HepG2 (cell line): Measurements from ENCODE around the gene CCR3. TPM values are rescaled to one million over a fixed set of nuclear protein-coding genes. Genes with fewer than 3 reads are reported as not detected.

Source experiments
- ATAC-seq: fragments of 200-7000 bp; cut with Tn5 transposase; 3 replicates; pipeline ENCODE4 v1.9.1; 2020; ENCODE audit warnings: mild to moderate bottlenecking, moderate library complexity
- BruUV-seq: library from RNA; stranded (reverse); fragments of 400-500 nt; replicated peaks from 2 replicates; lab custom pipeline; 2021; lab: Mats Ljungman, UMichigan
- CTCF ChIA-PET: fragments of 300-600 bp; formaldehyde crosslinking; extraction: SDS; loops from one replicate; lab custom pipeline; 2021; ENCODE audit warnings: low total read pairs, inconsistent platforms, low intra/inter-chr PET ratio; lab: Yijun Ruan, JAX
- POLR2A ChIA-PET: fragments of 350-600 bp; sonication (Branson Sonifier 250); formaldehyde crosslinking; loops from one replicate; lab custom pipeline; 2020; ENCODE audit warnings: antibody characterized with exemption, inconsistent platforms; lab: Yijun Ruan, JAX
- DNase-seq: peaks from one replicate; pipeline ENCODE4 v3.0.0-alpha.2; 2015; ENCODE audit warnings: low spot score
- FAIRE-seq: peaks from 3 replicates; lab custom pipeline; 2011; peaks lifted over from hg19 to GRCh38; lab: Jason Lieb, UNC
- H2AFZ ChIP-seq: one replicate; pipeline ENCODE4 v1.6.1; 2011; ENCODE audit warnings: low read length, inconsistent platforms
- H3K27ac ChIP-seq: fragments of 300-600 bp; 3 replicates; pipeline ENCODE4 v1.8.0; 2011; ENCODE audit warnings: mixed run types, mild to moderate bottlenecking, mixed read lengths, low read length, inconsistent platforms; ENCODE audit not compliant: insufficient read depth; ENCODE audit errors: extremely low read length
- H3K27me3 ChIP-seq, 2 experiments: fragments of 200-600 bp in 1 of 2; 2 replicates in 1 of 2; 3 replicates in 1 of 2; pipeline versions ENCODE4 v1.6.0 to v1.8.0; 2011; ENCODE audit warnings: low read length in 2 of 2, mild to moderate bottlenecking in 2 of 2, moderate library complexity in 2 of 2, inconsistent platforms in 1 of 2; ENCODE audit not compliant: insufficient read depth in 2 of 2, control insufficient read depth in 1 of 2
- H3K36me3 ChIP-seq, 2 experiments: fragments of 200-600 bp in 1 of 2; replicated peaks in 1 of 2; 2 replicates in 1 of 2; 3 replicates in 1 of 2; pipeline versions ENCODE4 v1.5.1 to v1.8.0; 2011; ENCODE audit warnings: low read length in 2 of 2, inconsistent platforms in 1 of 2; ENCODE audit not compliant: insufficient read depth in 2 of 2, control insufficient read depth in 1 of 2
- H3K4me1 ChIP-seq: 2 replicates; pipeline ENCODE4 v1.5.1; 2012; ENCODE audit warnings: low read length, inconsistent platforms; ENCODE audit not compliant: insufficient read depth
- H3K4me2 ChIP-seq: 2 replicates; pipeline ENCODE4 v1.6.0; 2011; ENCODE audit warnings: low read depth, low read length, inconsistent platforms
- H3K4me3 ChIP-seq, 3 experiments: fragments of 200-600 bp in 1 of 3; sonication (generic), shearing (Covaris generic) in 1 of 3; replicated peaks in 1 of 3; 2 replicates each; pipeline ENCODE4 v1.5.1; 2011 to 2016; ENCODE audit warnings: low read length in 3 of 3, inconsistent platforms in 2 of 3, low read depth in 2 of 3, mild to moderate bottlenecking in 2 of 3, control low read depth in 1 of 3, mixed read lengths in 1 of 3; ENCODE audit not compliant: insufficient read depth in 1 of 3
- H3K79me2 ChIP-seq: one replicate; pipeline ENCODE4 v1.6.1; 2011; ENCODE audit warnings: low read length, inconsistent platforms; ENCODE audit not compliant: insufficient read depth
- H3K9ac ChIP-seq: 2 replicates; pipeline ENCODE4 v1.6.0; 2011; ENCODE audit warnings: mild to moderate bottlenecking, low read depth, low read length, inconsistent platforms; ENCODE audit not compliant: insufficient read depth
- H3K9me3 ChIP-seq: 2 replicates; pipeline ENCODE4 v1.5.1; 2012; ENCODE audit warnings: mild to moderate bottlenecking, low read length
- H4K20me1 ChIP-seq: 2 replicates; pipeline ENCODE4 v1.6.0; 2011; ENCODE audit warnings: inconsistent platforms, mild to moderate bottlenecking, low read length, moderate library complexity; ENCODE audit not compliant: insufficient read depth
- CREBL2 ChIP-seq: sonication (generic); formaldehyde crosslinking; IDR thresholded peaks from 2 replicates; pipeline ENCODE4 v1.8.1; 2023; ENCODE audit warnings: missing genetic modification reagents, mild to moderate bottlenecking, borderline replicate concordance
- HNF4G ChIP-seq, 2 experiments: sonication (generic) in 1 of 2; formaldehyde crosslinking in 1 of 2; IDR thresholded peaks; 2 replicates each; pipeline versions ENCODE4 v1.4.0 to v1.6.1; 2011 to 2020; ENCODE audit warnings: borderline replicate concordance in 2 of 2, low read depth in 2 of 2, mild to moderate bottlenecking in 2 of 2, low read length in 1 of 2, missing genetic modification reagents in 1 of 2, moderate library complexity in 1 of 2
- IKZF4 ChIP-seq: sonication (generic); formaldehyde crosslinking; IDR thresholded peaks from 2 replicates; pipeline ENCODE4 v1.5.1; 2020; ENCODE audit warnings: borderline replicate concordance, mild to moderate bottlenecking, low read depth, missing genetic modification reagents; ENCODE audit errors: not compliant biosample characterization
- MXD4 ChIP-seq: IDR thresholded peaks from 2 replicates; pipeline ENCODE4 v1.6.1; 2016; ENCODE audit warnings: mild to moderate bottlenecking, missing biosample characterization, missing genetic modification reagents
- NFIB ChIP-seq: sonication (generic); formaldehyde crosslinking; IDR thresholded peaks from 2 replicates; pipeline ENCODE4 v1.9.0; 2021; ENCODE audit warnings: missing genetic modification reagents, mild to moderate bottlenecking, borderline replicate concordance
- SMYD3 ChIP-seq: sonication (generic); formaldehyde crosslinking; IDR thresholded peaks from 2 replicates; pipeline ENCODE4 v1.8.1; 2023; ENCODE audit warnings: mild to moderate bottlenecking, missing genetic modification reagents
- STAT5B ChIP-seq: sonication (generic); formaldehyde crosslinking; IDR thresholded peaks from 2 replicates; pipeline ENCODE4 v1.4.0; 2020; ENCODE audit warnings: missing genetic modification reagents
- ZEB1 ChIP-seq: IDR thresholded peaks from 2 replicates; pipeline ENCODE4 v1.6.1; 2012; ENCODE audit warnings: mild to moderate bottlenecking, low read depth, inconsistent platforms; ENCODE audit not compliant: insufficient replicate concordance
- ZFP36L1 ChIP-seq: sonication (generic); formaldehyde crosslinking; IDR thresholded peaks from 2 replicates; pipeline ENCODE4 v1.8.0; 2022; ENCODE audit warnings: mild to moderate bottlenecking, missing genetic modification reagents, moderate library complexity
- ZNF44 ChIP-seq: sonication (generic); formaldehyde crosslinking; IDR thresholded peaks from 2 replicates; pipeline ENCODE4 v1.5.1; 2020; ENCODE audit warnings: mild to moderate bottlenecking, missing genetic modification reagents
- WGBS: methylation state at CpG from one replicate; pipeline ENCODE4 v1.1.6; 2017; ENCODE audit warnings: low lambda C conversion rate; 5-methylcytosine and 5-hydroxymethylcytosine counted together
- in situ Hi-C: cut with HindIII; loops from 2 replicates; pipeline ENCODE4 v1.10.0; 2017; ENCODE audit warnings: low pct_unique_long_range_greater_than_20kb; ENCODE audit not compliant: extremely low pct_ligation_motif_present
- intact Hi-C: fragments of 100-400 bp; cut with micrococcal nuclease; formaldehyde crosslinking; loops from one replicate; pipeline ENCODE4 v1.10.0; 2022; ENCODE audit not compliant: unreplicated experiment
- polyA plus RNA-seq, 8 experiments: library from polyadenylated mRNA; depleted of rRNA in 3 of 8; stranded (reverse) in 7 of 8; unstranded in 1 of 8; fragments of >200 nt; fragmentation: Illumina TruSeq in 4 of 8; extraction: Trizol in 4 of 8; gene quantifications; 2 replicates each; pipeline versions ENCODE4 v1.2.1 to v1.2.3, GENCODE V29; 2011 to 2016; ENCODE audit warnings: low read depth in 4 of 8, missing spikeins in 1 of 8, mixed read lengths in 1 of 8; ENCODE audit not compliant: insufficient read depth in 1 of 8
- total RNA-seq, 5 experiments: library from RNA; depleted of rRNA; stranded (reverse); fragments of >200 nt; fragmentation: Illumina TruSeq; extraction: Trizol; gene quantifications; 2 replicates each; pipeline ENCODE4 v1.2.3, GENCODE V29; 2016; ENCODE audit warnings: low read depth in 1 of 5
- TF ChIP-seq, protein P1 (sequence below): sonication (generic); formaldehyde crosslinking; IDR thresholded peaks from 2 replicates; pipeline ENCODE4 v1.4.0; 2020; ENCODE audit warnings: missing genetic modification reagents
- TF ChIP-seq, protein P2 (sequence below): sonication (generic); formaldehyde crosslinking; IDR thresholded peaks from 2 replicates; pipeline ENCODE4 v1.4.0; 2020; ENCODE audit warnings: missing genetic modification reagents

CCR3 gene
- total and polyA plus RNA-seq, 2 of the 13 experiments (the other 11 are each of a cell fraction or from before 2014, with no cell fraction given), result not detected

GRCh38 chr3:46203681-46204080, 38.6 kb upstream of the CCR3 start:
- POLR2A ChIA-PET, result no interaction called here
- WGBS, result 55% methylated on average over 12 of the region's 12 CpGs

More at GRCh38 chr3:46203681-46204080, 38.6 kb upstream of the CCR3 start:
- CTCF ChIA-PET, result no interaction called here
- Histone ChIP-seq H3K27ac (no peak overlapping the region), H3K27me3 (0 out of 5 replicates have a peak, but pooled peaks cover 0 to 3% of the 10 kb centered on the region in 2 experiments), H3K9me3 (no peaks in the 10 kb centered on the region), H3K9ac (no peak overlapping the region), H3K79me2 (no peaks in the 10 kb centered on the region), H4K20me1 (no peaks in the 10 kb centered on the region), H2AFZ (no peak overlapping the region), H3K36me3 (no peaks in the 10 kb centered on the region), H3K4me2 (no peak overlapping the region), H3K4me3 (no peak overlapping the region), H3K4me1 (0 out of 2 replicates have a peak, but pooled peaks cover 4% of the 10 kb centered on the region)
- no TSS peak for BruUV-seq
- intact Hi-C loops (no loop called here), in situ Hi-C loops (no loop called here)
- TF ChIP-seq SMYD3, result no peak
- TF ChIP-seq, protein P1, sequence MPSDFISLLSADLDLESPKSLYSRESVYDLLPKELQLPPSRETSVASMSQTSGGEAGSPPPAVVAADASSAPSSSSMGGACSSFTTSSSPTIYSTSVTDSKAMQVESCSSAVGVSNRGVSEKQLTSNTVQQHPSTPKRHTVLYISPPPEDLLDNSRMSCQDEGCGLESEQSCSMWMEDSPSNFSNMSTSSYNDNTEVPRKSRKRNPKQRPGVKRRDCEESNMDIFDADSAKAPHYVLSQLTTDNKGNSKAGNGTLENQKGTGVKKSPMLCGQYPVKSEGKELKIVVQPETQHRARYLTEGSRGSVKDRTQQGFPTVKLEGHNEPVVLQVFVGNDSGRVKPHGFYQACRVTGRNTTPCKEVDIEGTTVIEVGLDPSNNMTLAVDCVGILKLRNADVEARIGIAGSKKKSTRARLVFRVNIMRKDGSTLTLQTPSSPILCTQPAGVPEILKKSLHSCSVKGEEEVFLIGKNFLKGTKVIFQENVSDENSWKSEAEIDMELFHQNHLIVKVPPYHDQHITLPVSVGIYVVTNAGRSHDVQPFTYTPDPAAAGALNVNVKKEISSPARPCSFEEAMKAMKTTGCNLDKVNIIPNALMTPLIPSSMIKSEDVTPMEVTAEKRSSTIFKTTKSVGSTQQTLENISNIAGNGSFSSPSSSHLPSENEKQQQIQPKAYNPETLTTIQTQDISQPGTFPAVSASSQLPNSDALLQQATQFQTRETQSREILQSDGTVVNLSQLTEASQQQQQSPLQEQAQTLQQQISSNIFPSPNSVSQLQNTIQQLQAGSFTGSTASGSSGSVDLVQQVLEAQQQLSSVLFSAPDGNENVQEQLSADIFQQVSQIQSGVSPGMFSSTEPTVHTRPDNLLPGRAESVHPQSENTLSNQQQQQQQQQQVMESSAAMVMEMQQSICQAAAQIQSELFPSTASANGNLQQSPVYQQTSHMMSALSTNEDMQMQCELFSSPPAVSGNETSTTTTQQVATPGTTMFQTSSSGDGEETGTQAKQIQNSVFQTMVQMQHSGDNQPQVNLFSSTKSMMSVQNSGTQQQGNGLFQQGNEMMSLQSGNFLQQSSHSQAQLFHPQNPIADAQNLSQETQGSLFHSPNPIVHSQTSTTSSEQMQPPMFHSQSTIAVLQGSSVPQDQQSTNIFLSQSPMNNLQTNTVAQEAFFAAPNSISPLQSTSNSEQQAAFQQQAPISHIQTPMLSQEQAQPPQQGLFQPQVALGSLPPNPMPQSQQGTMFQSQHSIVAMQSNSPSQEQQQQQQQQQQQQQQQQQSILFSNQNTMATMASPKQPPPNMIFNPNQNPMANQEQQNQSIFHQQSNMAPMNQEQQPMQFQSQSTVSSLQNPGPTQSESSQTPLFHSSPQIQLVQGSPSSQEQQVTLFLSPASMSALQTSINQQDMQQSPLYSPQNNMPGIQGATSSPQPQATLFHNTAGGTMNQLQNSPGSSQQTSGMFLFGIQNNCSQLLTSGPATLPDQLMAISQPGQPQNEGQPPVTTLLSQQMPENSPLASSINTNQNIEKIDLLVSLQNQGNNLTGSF (CRISPR knock-in tag), result no peak
- no peak for TF ChIP-seq IKZF4 (CRISPR knock-in tag)
- no peak for TF ChIP-seq MXD4 (CRISPR knock-in tag)
- no peak for TF ChIP-seq ZFP36L1 (CRISPR knock-in tag)
- no peak for TF ChIP-seq HNF4G (IDR thresholded peaks at IDR 0.05; ENCODE audit: borderline replicate concordance, low read depth, low read length)
- TF ChIP-seq HNF4G (CRISPR knock-in tag; IDR thresholded peaks at IDR 0.05; ENCODE audit: borderline replicate concordance, low read depth), result no peak
- TF ChIP-seq ZEB1, result no peak
- TF ChIP-seq ZNF44 (CRISPR knock-in tag), result no peak
- no peak for TF ChIP-seq STAT5B (CRISPR knock-in tag)
- TF ChIP-seq NFIB (CRISPR knock-in tag), result no peak
- TF ChIP-seq CREBL2, result no peak
- TF ChIP-seq, protein P2, sequence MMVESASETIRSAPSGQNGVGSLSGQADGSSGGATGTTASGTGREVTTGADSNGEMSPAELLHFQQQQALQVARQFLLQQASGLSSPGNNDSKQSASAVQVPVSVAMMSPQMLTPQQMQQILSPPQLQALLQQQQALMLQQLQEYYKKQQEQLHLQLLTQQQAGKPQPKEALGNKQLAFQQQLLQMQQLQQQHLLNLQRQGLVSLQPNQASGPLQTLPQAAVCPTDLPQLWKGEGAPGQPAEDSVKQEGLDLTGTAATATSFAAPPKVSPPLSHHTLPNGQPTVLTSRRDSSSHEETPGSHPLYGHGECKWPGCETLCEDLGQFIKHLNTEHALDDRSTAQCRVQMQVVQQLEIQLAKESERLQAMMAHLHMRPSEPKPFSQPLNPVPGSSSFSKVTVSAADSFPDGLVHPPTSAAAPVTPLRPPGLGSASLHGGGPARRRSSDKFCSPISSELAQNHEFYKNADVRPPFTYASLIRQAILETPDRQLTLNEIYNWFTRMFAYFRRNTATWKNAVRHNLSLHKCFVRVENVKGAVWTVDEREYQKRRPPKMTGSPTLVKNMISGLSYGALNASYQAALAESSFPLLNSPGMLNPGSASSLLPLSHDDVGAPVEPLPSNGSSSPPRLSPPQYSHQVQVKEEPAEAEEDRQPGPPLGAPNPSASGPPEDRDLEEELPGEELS (CRISPR knock-in tag), result no peak
- FAIRE-seq, result no peak
- DNase-seq, result no peak
- no peak for ATAC-seq
